ENCODE data around the gene CNOT2.

The CNOT2 gene, protein sequence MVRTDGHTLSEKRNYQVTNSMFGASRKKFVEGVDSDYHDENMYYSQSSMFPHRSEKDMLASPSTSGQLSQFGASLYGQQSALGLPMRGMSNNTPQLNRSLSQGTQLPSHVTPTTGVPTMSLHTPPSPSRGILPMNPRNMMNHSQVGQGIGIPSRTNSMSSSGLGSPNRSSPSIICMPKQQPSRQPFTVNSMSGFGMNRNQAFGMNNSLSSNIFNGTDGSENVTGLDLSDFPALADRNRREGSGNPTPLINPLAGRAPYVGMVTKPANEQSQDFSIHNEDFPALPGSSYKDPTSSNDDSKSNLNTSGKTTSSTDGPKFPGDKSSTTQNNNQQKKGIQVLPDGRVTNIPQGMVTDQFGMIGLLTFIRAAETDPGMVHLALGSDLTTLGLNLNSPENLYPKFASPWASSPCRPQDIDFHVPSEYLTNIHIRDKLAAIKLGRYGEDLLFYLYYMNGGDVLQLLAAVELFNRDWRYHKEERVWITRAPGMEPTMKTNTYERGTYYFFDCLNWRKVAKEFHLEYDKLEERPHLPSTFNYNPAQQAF

DNA sequence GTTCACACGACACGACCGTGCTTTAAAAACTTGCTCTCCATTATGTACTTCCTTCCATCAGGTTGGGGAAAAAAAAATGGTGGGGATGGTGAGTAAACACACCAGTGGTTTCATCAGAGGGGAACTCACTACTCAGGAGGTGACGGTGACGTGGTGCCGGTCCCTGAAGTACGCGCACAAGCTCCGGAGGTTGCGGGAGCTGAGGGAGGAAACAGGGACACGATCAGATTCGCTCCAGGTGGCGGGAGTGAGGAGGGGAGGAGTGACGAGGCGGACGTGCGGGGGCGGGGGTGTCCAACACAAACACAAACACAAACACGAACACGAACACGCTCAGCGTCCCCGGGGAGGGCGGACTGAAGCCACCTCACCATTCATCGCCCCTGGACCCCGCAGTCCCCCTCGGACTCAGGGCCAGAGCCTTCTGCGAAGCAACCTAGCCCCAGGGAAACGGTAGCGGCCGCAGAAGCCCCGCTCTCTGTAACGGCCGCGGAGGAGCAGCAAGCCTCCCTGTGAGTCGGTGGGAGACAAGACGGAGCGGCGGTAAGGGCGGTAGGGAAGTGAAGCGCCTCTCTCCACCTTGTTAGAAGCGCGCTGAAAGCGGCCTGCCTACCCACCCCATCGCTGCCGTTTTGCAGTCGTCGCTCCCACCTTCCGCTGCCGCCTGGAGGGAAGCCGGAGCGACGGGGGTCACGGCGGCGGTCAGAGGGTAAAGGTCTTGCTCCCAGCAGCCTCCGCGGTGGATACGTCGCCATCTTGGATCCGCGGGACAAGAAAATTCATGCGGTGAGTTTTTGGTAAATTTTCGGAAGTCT lies at the start of gene CNOT2:
TSS of gene CNOT2 (plus strand) at position 739 of the 815 bp plus-strand sequence. CDS start 34,794 bp downstream, outside the sequence.
- peak; percentile 83 for DNase-seq (ENCODE audit: low read depth in 2 of 2)

DNA sequence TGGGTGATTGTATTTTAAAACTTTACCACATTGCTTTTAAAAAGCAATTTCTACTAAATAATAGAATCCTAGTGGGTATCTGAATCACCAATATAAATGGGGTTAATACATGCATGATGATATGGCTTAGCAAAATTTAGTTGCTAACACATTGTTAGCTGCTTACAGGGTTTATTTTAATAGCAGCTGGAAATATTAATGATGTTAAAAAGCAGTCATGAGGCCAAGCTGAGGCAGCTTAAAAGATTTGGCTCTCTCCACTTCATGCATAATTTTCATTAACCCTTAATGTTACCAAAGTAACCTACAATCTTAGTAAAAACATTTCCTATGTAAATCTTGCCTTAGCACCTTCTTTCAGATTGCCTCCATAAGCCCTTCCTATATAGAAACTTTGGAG lies 49.2 kb upstream of the CNOT2 start:
- DNase-seq (ENCODE audit: low read depth in 2 of 2) = no peak

DNA sequence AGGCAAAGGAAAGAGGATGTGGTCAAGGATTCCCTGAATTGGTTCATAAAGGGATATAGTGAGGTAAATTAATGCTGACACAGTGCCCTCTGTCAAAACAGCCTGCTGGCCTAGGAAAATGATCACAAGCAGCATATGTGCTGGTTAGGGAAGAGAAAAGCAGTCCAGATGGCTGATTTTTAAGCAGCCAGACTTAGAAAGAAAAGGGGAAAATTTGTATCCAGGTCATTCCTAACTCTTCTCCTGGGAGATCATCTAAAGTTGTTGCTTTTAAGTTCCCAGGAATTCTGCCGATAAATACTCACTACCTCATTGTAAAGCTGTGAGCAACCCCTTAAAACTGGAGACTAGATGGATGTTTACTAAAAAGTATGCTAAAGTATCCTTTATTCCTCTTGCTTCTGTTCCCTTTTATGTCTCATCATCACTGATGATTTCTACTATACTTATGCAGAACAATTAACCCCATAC lies 46.4 kb upstream of the CNOT2 start:
- DNase-seq (ENCODE audit: low read depth in 2 of 2) = no peak

DNA sequence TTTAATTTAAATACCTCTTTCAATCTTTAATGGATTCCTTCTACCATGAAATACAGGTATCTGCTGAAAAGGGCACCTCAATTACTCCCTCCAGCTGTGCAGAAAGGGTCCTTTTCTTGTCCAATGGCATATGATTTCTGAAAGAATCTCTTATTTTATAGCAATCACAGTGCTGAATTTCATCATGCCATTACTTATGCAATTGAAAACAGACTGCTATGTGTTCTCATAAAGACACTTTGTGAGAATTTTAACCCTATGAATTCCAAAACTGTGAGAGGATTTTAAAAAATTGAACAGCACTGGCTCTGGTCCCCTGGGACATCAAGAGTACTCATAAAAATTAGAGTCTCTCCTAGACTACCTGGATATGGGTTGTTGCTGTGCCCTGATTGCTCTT lies 45.9 kb upstream of the CNOT2 start:
- no peak for DNase-seq (ENCODE audit: low read depth in 2 of 2)

DNA sequence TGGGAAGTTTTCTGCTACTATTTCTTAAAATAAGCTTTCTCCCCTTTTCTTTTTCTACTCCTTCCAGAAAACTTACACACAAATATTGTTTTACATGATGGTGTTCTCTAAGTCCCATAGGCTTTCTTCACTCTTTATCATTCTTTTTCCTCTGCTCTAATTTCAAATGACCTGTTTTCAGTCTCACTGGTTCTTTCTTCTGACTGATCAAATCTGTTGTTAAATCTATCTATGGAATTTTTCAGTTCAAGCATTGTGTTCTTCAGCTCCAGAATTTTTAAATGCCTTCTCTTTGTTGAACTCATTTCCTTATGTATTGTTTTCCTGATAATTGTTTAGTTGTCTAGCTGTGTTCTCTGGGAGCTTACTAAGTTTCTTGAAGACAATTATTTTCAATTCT lies 29.5 kb upstream of the CNOT2 start:
- no peak for DNase-seq (ENCODE audit: low read depth in 2 of 2)

DNA sequence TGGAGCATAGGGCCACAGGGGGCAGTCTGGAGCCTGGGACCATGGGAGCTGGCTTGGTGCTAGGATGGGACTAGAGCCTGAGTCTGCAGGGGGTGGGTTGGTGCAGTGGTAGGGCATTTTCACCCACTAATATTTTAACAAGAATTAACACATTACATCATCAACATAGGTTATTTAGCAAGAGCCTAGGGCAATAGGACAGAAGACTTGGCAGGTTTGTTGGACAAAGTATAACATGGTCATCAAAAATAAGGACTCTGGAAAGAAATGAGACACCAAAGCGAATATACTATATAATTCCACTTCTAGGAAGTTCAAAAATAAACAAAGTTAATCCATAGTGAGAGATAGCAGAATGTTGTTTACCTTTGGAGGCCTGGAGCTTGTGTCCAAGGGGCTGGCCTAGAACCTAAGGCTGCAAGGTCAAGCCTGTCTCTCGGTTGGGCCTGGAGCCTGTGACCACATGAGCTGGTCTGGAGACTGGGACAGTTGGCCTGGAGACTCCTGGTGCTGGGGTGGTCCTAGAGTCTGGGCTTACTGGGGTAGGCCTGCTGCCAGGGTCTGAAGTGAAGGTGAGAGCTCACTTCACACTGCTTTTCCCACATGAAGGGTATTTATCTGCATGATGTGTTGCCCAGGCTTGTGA lies 28.1 kb upstream of the CNOT2 start:
- DNase-seq (ENCODE audit: low read depth in 2 of 2) = no peak

DNA sequence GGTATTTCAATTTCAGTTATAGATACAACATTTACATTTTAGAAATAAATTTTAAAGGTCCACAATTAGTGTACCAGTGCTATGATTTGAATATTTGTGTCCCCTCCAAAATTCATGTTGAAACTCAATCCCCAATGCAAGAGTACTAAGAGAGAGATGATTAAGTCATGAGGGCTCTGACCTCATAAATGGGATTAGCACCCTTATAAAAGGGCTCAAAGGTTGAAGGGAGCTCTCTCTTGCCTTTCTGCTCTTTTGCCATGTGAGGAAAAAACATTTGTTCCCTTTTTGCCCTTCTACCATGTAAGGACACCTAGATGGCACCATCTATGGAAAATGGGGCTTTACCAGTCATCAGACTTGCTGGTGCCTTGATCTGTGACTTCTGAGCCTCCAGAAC lies 25.8 kb upstream of the CNOT2 start:
- no peak for DNase-seq (ENCODE audit: low read depth in 2 of 2)

DNA sequence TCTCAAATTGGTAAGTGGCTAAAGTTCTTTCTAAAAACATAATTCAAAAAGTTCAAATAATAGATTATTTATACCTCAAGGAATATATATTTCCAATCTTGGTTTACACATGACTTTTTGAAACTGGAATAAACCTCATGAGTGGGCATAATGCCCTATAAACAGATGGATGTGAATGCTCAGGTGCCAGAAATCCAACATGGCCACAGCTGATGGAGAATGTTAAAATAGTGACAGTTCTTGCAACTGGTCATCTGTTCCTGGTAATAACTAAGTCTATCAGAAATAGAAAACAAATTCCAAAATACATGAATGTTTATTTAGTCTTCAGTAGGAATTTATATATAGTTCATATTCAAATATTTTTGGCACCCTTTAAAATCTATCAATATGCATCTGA lies 21.6 kb upstream of the CNOT2 start:
- no peak for DNase-seq (ENCODE audit: low read depth in 2 of 2)

DNA sequence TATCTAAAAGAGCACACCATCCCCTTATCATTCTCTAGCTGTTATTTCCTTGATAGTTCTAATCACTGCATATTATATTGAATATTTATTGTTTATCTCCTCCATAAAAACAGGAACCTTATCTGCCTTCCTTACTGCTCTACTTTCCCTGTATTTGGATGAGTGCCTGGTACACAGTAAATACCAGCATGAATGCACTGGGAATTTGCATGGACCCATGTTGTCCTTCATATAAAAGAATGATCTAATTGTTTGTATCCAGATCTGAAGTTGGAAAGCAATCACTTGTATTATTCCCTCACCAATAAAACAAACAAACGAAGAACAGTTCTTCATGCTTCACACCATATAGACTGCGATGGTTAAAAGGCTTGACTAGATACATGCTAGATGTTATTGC lies 15.3 kb upstream of the CNOT2 start:
- DNase-seq (ENCODE audit: low read depth in 2 of 2) = no peak

DNA sequence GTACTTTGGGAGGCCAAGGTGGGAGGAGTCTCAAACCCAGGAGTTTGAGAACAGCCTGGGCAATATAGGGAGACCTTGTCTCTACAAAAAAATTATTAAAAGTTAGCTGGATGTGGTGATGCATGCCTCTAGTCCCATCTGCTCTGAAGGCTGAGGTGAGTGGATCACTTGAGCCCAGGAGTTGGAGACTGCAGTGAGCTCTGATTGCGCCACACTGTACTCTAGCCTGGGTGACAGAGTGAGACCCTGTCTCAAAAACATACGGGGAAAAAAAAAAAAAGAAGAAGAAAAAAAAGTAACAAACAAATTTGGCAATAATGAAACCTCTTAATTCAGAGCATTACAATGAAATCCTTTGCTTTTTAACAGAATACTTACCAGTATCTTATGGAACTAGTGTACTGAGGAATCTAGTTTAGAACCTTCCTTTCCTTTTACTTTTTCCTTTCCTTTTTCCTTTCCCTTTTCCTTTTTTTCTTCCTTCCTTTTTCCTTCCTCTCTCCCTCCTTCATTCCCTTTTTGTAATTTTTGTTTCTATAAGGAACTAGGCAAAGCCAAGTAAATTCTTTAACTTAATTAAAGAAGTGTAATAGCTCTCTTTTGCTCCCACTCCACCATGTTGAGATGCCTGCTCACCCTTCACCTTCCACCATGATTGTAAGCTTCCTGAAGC lies 12.2 kb upstream of the CNOT2 start:
- no peak for DNase-seq (ENCODE audit: low read depth in 2 of 2)

DNA sequence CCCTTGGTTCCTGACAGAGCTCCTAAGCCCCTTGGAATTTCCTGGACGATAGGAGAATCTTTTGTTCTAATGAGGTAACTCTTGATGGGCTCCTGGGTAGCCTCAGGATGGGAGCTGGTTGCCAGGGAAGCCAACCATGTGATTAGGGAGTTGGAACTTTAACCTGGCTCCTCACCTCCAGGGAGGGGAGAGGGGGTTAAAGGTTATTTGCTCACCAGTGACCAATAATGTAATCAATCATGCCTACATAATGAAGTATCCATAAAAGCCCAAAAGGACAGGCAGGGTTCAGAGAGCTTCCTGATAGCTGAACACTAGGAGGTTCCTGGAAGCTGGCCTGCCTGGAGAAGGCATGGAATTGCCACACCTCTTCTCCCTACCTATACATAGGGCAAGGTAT lies 6.2 kb upstream of the CNOT2 start:
- DNase-seq (ENCODE audit: low read depth in 2 of 2) = no peak

DNA sequence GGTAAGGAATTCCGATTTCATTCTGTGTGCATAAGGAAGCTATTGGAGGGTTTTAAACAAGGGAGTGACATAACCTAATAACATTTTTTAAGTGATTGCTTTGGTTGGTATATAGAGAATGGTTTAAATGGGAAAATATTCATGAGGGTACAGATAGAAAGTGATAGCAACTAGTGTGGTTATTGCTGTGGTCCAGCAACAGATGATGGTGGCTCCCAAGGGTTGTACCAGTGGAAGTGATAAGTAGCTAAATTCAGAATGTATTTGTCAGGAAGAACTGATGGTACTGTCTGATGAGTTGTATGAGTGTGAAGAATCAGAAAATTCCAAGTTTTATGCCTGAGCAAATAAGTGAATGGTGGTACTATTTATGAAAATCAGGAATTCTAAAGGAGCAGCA lies 2.6 kb upstream of the CNOT2 start:
- DNase-seq (ENCODE audit: low read depth in 2 of 2) = no peak

DNA sequence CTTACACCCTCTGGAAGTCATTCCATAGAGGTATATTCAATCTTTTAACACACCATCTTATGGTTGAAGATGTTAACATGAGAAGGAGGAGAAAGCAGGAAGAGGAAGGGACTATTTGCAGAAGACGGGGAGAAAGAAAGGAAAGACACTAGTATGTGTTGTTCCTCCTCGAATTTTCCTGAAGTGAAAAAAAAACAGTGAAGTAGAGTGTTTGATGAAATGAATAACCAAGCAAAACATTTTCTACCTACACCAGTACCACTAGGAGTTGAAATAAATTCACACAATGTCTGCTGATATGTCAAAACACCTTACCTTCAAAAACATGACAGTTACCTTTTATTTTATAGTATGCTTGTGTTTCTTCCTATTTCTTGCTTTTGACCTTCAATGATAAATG lies 1.4 kb upstream of the CNOT2 start:
- no peak for DNase-seq (ENCODE audit: low read depth in 2 of 2)

DNA sequence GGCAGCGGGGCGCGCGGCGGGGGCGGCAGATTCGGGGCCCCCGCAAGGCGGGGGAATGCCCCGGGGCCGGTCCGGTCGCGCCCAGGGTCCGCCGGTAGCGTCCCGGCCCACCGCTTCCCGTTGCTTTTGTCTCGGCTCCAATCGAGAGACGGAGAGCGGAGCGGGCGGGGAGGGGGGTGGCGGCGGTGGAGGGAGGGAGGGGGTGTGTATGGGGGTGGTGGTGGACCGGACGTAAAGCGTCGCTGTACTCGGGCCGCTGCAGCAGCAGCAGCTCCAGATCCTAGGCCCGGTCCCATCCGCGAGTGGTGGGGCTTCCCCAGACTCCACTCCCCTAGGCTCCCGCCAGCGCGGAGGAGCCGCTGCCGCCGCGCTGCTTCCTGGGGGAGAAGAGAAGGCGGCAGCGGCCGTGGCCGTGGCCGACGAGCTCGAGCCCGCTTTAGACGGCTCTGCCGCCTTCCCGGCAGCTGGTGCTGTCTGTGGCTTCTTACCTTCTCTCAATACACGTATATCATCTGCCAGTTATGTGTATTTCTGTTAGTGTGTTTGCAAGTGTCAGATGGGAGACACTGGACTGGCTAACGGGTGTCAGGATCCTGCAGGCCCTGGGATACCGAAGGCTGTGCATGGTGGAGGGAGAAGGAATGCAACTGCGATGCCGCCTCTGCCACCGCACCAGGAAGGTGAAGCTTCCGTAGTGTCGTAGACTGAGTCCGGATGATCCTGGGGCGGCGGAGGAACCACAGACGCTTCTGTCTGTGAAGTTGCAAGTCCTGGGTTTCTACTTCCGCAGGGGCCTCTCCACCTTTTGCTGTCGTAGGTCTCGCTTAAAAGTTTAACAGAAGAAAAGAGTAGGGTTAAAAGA lies 508 bp downstream of the CNOT2 start:
- DNase-seq (ENCODE audit: low read depth in 2 of 2) = peak; percentile 52 to 61

DNA sequence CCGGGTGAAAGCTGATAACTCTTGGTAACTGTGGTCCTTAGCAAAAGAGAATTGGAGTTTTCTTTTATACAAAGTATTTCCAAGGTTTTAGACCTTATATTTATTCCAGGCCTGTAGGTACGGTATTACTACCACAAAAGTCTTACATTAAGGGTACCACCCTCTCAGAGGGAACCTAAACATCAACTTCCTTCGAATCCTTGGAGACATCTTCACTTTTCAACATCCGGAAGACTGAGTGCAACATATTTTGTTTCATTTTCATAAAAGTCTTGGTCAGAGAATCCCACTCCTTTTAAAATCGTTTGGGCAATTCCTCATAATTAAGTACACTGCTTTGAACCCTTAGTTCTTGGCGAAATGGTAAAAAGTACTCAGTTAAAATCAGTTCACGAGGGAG lies 1.2 kb downstream of the CNOT2 start:
- no peak for DNase-seq (ENCODE audit: low read depth in 2 of 2)

DNA sequence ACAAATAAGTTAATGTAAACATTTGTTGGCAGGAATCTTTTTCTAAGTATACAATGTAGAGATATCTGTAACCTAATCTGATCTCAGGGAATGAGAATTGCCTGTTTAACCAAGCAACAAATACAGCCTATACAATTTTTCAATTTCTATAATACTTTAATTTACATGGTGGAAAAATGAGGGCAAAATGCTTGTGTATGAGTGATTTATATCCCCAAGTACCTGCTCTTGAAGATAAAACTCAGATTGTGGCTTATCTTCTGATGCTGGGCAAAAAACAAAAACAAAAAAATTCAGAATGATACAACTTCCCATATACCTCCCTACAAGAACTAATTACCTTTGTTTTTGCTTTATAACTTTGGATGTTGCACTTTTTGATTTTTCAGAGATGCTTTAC lies 2.2 kb downstream of the CNOT2 start:
- DNase-seq (ENCODE audit: low read depth in 2 of 2) = no peak

DNA sequence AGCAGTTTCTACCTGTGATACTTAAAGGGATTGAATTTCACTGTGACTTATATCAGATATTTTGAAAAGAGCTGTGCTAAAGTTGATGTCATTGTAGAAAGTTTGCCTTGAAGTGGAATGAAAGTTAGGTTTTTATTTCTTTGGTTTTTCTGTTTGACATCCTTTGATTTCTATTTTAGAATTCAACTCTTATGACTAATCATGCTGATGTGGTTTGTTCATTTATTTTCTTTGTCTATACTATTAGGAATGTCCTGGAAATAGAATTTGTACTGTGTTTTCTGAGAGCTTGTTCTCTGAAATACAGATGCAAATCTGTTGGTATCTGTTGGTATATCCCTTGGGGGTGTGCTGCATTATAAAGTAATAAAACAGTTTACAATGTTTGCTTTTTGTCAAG lies 3.3 kb downstream of the CNOT2 start:
- no peak for DNase-seq (ENCODE audit: low read depth in 2 of 2)

DNA sequence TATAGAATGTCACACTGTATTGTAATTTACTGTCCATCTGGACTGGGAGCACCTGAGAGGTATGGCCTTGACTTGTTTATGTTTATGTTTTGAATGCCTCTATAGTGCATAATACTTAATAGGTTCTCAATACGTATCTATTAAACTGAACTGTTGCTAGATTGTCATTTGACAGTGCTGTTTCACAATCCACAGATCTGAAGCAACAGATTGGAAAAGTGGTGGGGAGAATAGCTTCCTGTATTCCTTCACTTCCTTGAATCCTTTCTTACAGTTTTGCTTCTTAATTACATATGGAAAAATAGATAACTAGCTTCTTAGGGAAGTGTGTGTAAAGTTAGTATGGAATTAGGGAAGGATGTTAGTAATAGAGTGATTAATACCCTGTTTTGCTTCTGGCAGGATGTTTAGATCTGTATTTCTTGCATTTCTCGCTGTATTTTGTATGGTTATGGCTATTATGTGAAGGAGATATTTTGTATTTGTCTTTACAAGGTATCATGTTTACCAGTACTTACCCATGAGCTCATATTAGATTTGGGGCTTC lies 4.5 kb downstream of the CNOT2 start:
- no peak for DNase-seq (ENCODE audit: low read depth in 2 of 2)

DNA sequence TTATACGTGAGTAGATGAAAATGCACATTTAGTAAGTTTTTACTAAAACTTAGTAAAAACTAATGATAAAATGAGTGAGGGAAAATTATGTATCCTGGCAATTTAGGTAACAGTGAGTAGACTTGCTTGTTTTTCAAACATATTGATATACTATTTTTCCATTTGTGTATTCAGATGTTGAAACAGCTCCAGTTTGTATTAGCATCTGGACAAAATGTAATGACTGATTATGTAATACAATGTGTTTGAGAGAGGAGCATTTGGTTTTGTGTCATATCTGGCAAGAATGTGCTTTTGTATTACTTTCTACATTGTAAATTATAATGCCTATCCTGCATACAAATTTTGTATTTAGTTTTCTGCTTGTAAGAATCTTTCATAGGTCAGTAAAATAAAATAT lies 5.6 kb downstream of the CNOT2 start:
- DNase-seq (ENCODE audit: low read depth in 2 of 2) = no peak

DNA sequence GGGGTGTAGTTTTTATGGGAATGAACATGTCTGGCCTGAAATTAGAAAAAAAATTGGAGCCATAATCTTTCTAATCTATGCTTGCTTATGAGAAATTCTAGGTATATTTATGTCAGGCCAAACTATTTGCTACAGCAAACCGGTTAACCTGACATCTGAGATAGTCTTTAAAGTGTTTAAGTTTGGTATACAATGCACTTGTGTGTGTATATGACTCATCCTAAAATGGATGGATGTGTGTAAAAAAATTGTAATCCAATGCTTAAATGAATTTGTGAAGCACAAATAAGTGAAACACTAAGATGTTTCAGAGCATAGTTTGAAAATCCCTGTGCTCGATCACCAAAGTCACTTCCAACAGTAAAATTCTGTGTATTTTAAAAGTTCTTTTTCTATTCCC lies 6.7 kb downstream of the CNOT2 start:
- DNase-seq (ENCODE audit: low read depth in 2 of 2) = no peak

Measured in stimulated activated CD4-positive, alpha-beta T cell treated with anti-CD3 and anti-CD28 coated beads, Interleukin-15, amount 100 ng/mL, for 48 hours (primary cell).